ENCODE data around the gene FAM131C.

Gene FAM131C

DNA sequence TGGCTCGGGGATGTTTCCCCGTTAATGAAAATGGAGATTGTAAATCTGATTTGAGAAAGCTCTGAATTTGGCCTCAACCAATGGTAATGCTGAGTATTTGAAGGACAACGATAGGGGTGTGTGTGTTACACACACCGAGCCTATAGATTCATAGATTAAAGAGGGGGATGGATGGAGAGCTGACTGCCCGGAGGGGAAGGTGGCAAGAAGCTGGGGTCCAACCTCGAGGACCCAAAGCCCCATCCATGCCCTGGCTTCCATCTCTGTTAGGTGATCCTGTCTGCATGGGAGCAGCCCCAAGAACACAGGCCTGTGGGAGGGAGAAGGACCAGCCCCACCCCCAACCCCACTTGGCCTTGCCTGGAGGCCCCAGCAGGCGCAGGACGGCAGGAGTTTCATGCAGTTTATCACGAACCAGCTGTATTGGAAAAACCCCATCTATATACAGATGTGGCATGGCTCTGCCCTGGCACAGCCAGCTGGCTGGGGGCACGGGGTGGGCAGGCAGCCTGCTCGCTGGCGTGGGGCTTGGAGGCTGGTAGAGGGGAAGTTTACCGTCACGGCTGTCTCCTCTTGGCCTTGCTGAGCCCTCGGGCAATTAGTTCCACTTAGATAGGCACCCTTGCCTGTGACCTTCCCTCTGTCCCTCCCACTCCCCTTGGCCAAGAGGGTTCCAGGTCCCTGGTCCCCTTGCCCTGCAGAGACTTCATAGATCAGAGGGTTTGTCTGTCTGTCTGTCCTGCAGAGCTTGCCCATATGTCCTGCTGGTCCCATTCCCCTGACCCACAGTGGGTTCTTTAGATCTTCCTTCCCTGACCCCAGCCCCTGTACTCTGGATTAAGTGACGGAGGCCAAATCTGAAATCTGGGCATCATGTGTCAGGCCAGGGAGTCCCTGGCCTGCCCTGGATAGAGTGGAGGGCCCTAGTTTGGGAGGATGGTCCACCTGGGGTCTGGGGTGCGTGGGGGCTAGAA lies 58.7 kb downstream of the FAM131C start:
- DNase-seq = no peak
- Histone ChIP-seq H3K4me2 (ENCODE audit: low read length, poor library complexity, severe bottlenecking) (no peak overlapping the region), H3K14ac (ENCODE audit: low read length in 2 of 2) (no peak overlapping the region), H3K27ac (ENCODE audit: low read length, poor library complexity, severe bottlenecking) (no peak overlapping the region), H2BK5ac (ENCODE audit: low read depth, low read length, poor library complexity, severe bottlenecking) (no peak overlapping the region), H2AK5ac (ENCODE audit: low read length, severe bottlenecking) (no peak overlapping the region), H3K9me3 (ENCODE audit: control insufficient read depth, low read length) (no peaks in the 10 kb centered on the region), H2BK120ac (ENCODE audit: low read depth, low read length) (no peak overlapping the region), H2BK15ac (ENCODE audit: low read depth, poor library complexity, severe bottlenecking) (peak overlapping the region; percentile 92), H3K79me1 (replicated peaks; ENCODE audit: low read length, poor library complexity, severe bottlenecking) (no peaks in the 10 kb centered on the region), H3K36me3 (ENCODE audit: control insufficient read depth in 1 of 2, insufficient read depth in 2 of 2, low read depth in 1 of 2, low read length in 2 of 2) (no peaks in the 10 kb centered on the region), H3K4me1 (ENCODE audit: control insufficient read depth, insufficient read depth, low read depth, low read length) (peaks cover 41% of the 10 kb centered on the region), H3K23ac (ENCODE audit: low read length in 2 of 2) (no peak overlapping the region), H2AFZ (ENCODE audit: low read depth, low read length) (no peak overlapping the region), H3K4me3 (ENCODE audit: insufficient read depth in 1 of 2, low read depth in 1 of 2, low read length in 2 of 2) (no peak overlapping the region), H2BK12ac (ENCODE audit: low read length in 2 of 2) (peak overlapping the region in 1 of 2 experiments; percentile 45), H3K27me3 (ENCODE audit: control insufficient read depth in 1 of 2, insufficient read depth in 1 of 2, low read length in 2 of 2) (no peaks in the 10 kb centered on the region), H3K18ac (ENCODE audit: low read depth in 1 of 2, low read length in 2 of 2) (no peak overlapping the region), H3K4ac (ENCODE audit: low read depth in 1 of 2, low read length in 2 of 2) (peak overlapping the region in 1 of 2 experiments; percentile 13), H3K9ac (ENCODE audit: low read length) (peak overlapping the region; percentile 69), H4K8ac (ENCODE audit: low read length) (no peak overlapping the region), H4K91ac (ENCODE audit: low read length) (peak overlapping the region; percentile 18)
- WGBS = 83% methylated on average over 14 of the region's 17 CpGs

DNA sequence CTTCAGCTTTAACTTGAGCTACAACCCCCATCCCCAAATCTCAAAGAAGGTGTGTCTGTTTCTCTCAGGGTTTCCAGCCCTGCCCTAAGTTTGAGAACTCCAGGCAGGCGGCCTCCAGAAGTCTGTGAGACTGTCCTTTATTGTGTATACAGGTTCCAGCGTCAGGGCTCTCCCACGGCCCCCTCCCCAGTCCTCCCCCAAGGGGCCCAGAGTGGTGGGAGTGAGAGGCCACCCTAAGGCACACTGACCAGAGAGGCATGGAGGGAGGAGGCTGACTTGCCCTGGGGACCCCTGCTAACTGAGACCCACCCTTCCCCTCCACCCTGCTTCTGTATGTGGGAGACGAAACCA lies 59.6 kb downstream of the FAM131C start:
- no peaks in the 10 kb centered on the region for H3K79me1 ChIP-seq (replicated peaks; ENCODE audit: low read length, poor library complexity, severe bottlenecking)
- H3K9ac ChIP-seq (ENCODE audit: low read length) = peak overlapping the region; percentile 69
- H2AK5ac ChIP-seq (ENCODE audit: low read length, severe bottlenecking) = no peak overlapping the region
- no peak overlapping the region for H3K23ac ChIP-seq (ENCODE audit: low read length in 2 of 2)
- no peak overlapping the region for H3K27ac ChIP-seq (ENCODE audit: low read length, poor library complexity, severe bottlenecking)
- no peak overlapping the region for H2BK120ac ChIP-seq (ENCODE audit: low read depth, low read length)
- peak overlapping the region; percentile 33 to 34 for H2BK12ac ChIP-seq (ENCODE audit: low read length in 2 of 2)
- DNase-seq = no peak
- H3K4me2 ChIP-seq (ENCODE audit: low read length, poor library complexity, severe bottlenecking) = no peak overlapping the region
- H4K8ac ChIP-seq (ENCODE audit: low read length) = no peak overlapping the region
- no peaks in the 10 kb centered on the region for H3K36me3 ChIP-seq (ENCODE audit: control insufficient read depth in 1 of 2, insufficient read depth in 2 of 2, low read depth in 1 of 2, low read length in 2 of 2)
- no peak overlapping the region for H3K4me3 ChIP-seq (ENCODE audit: insufficient read depth in 1 of 2, low read depth in 1 of 2, low read length in 2 of 2)
- H3K9me3 ChIP-seq (ENCODE audit: control insufficient read depth, low read length) = no peaks in the 10 kb centered on the region
- H3K18ac ChIP-seq (ENCODE audit: low read depth in 1 of 2, low read length in 2 of 2) = peak overlapping the region in 1 of 2 experiments; percentile 40
- no peak overlapping the region for H2BK5ac ChIP-seq (ENCODE audit: low read depth, low read length, poor library complexity, severe bottlenecking)
- H3K4me1 ChIP-seq (ENCODE audit: control insufficient read depth, insufficient read depth, low read depth, low read length) = peaks cover 33% of the 10 kb centered on the region
- no peak overlapping the region for H3K4ac ChIP-seq (ENCODE audit: low read depth in 1 of 2, low read length in 2 of 2)
- no peaks in the 10 kb centered on the region for H3K27me3 ChIP-seq (ENCODE audit: control insufficient read depth in 1 of 2, insufficient read depth in 1 of 2, low read length in 2 of 2)
- no peak overlapping the region for H4K91ac ChIP-seq (ENCODE audit: low read length)
- 100% methylated on average over 1 of the region's 4 CpGs for WGBS
- no peak overlapping the region for H2AFZ ChIP-seq (ENCODE audit: low read depth, low read length)
- no peak overlapping the region for H3K14ac ChIP-seq (ENCODE audit: low read length in 2 of 2)
- peak overlapping the region; percentile 65 for H2BK15ac ChIP-seq (ENCODE audit: low read depth, poor library complexity, severe bottlenecking)

DNA sequence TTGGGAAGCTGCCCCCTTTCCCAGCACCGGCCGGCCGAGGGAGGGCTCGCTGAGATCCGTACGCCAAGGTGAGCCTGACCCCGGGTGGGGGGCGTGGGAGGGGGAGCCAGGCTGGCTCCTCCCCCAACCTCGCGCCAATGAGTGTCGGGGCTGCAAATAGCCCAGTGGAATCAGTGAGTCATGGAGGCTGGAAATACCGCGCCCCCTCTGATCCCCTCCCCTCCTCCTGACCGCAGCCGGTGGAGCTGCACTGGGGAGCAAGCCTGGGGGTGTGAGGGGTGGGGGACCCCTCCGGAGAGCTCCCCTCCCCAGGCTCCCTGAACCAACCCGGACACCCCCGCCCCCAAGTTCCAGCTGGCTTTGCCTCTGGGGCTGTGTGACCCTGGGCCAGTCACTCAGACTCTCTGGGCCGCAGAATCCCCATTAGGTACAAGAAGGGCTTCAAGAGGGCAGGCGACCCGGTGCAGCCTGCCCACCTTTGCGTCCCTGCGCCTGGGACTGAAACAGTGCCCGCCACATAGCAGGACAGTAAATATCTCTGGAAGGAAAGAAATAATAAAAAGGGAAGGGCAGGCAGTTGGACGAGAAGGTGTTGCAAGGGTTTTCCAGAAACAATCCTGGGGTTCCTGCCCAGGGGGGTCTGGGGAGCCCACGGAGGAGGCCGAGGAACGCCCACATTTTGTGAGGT lies 60.1 kb downstream of the FAM131C start:
- peak overlapping the region in 1 of 2 experiments; percentile 64 for H3K4ac ChIP-seq (ENCODE audit: low read depth in 1 of 2, low read length in 2 of 2)

More for the DNA sequence above, 60.1 kb downstream of the FAM131C start:
- Histone ChIP-seq H3K14ac (ENCODE audit: low read length in 2 of 2) (no peak overlapping the region), H3K27ac (ENCODE audit: low read length, poor library complexity, severe bottlenecking) (no peak overlapping the region), H3K79me1 (replicated peaks; ENCODE audit: low read length, poor library complexity, severe bottlenecking) (no peaks in the 10 kb centered on the region), H3K4me1 (ENCODE audit: control insufficient read depth, insufficient read depth, low read depth, low read length) (peaks cover 28% of the 10 kb centered on the region), H2BK15ac (ENCODE audit: low read depth, poor library complexity, severe bottlenecking) (peak overlapping the region; percentile 87), H4K8ac (ENCODE audit: low read length) (peak overlapping the region; percentile 85), H3K9ac (ENCODE audit: low read length) (peak overlapping the region; percentile 69), H3K9me3 (ENCODE audit: control insufficient read depth, low read length) (no peaks in the 10 kb centered on the region), H2BK12ac (ENCODE audit: low read length in 2 of 2) (peak overlapping the region; percentile 34 to 45), H2AFZ (ENCODE audit: low read depth, low read length) (no peak overlapping the region), H3K18ac (ENCODE audit: low read depth in 1 of 2, low read length in 2 of 2) (peak overlapping the region; percentile 71 to 89), H2BK120ac (ENCODE audit: low read depth, low read length) (peak overlapping the region; percentile 97), H2BK5ac (ENCODE audit: low read depth, low read length, poor library complexity, severe bottlenecking) (no peak overlapping the region), H3K36me3 (ENCODE audit: control insufficient read depth in 1 of 2, insufficient read depth in 2 of 2, low read depth in 1 of 2, low read length in 2 of 2) (no peaks in the 10 kb centered on the region), H2AK5ac (ENCODE audit: low read length, severe bottlenecking) (peak overlapping the region; percentile 40), H4K91ac (ENCODE audit: low read length) (peak overlapping the region; percentile 89), H3K27me3 (ENCODE audit: control insufficient read depth in 1 of 2, insufficient read depth in 1 of 2, low read length in 2 of 2) (no peaks in the 10 kb centered on the region), H3K4me3 (ENCODE audit: insufficient read depth in 1 of 2, low read depth in 1 of 2, low read length in 2 of 2) (peak overlapping the region in 1 of 2 experiments; percentile 44), H3K23ac (ENCODE audit: low read length in 2 of 2) (no peak overlapping the region), H3K4me2 (ENCODE audit: low read length, poor library complexity, severe bottlenecking) (peak overlapping the region; percentile 82)
- WGBS = 33% methylated on average over 19 of the region's 28 CpGs
- peak; percentile 90 for DNase-seq
